BLaER1 treated with 17β-estradiol and CSF1 and Interleukin-3, amounts not matched to agents 10 nM and 100 nM (cell line): ENCODE data around the gene UIMC1.

Source experiments
- H3K27ac ChIP-seq, 11 experiments: shearing (Covaris generic); formaldehyde crosslinking; 2 replicates each; pipeline ENCODE4 v1.8.1; 2022
- H3K27me3 ChIP-seq, 11 experiments: shearing (Covaris generic); formaldehyde crosslinking; 2 replicates each; pipeline ENCODE4 v1.8.1; 2022
- H3K36me3 ChIP-seq, 11 experiments: shearing (Covaris generic); formaldehyde crosslinking; 2 replicates each; pipeline ENCODE4 v1.8.1; 2022
- H3K4me1 ChIP-seq, 10 experiments: shearing (Covaris generic); formaldehyde crosslinking; 2 replicates each; pipeline ENCODE4 v1.8.1; 2022
- H3K4me2 ChIP-seq, 11 experiments: shearing (Covaris generic); formaldehyde crosslinking; 2 replicates each; pipeline ENCODE4 v1.8.1; 2022
- H3K4me3 ChIP-seq, 10 experiments: shearing (Covaris generic); formaldehyde crosslinking; 2 replicates each; pipeline ENCODE4 v1.8.1; 2022
- H3K9ac ChIP-seq, 11 experiments: shearing (Covaris generic); formaldehyde crosslinking; 2 replicates each; pipeline ENCODE4 v1.8.1; 2022
- H3K9me3 ChIP-seq, 11 experiments: shearing (Covaris generic); formaldehyde crosslinking; replicated peaks in 1 of 11; 2 replicates each; pipeline ENCODE4 v1.8.1; 2022
- H4K20me1 ChIP-seq, 11 experiments: shearing (Covaris generic); formaldehyde crosslinking; 2 replicates each; pipeline ENCODE4 v1.8.1; 2022
- Cebpa-rat ChIP-seq, 11 experiments: shearing (Covaris generic); IDR thresholded peaks; 2 replicates each; pipeline ENCODE4 v1.8.1; 2022

The UIMC1 gene

GRCh38 chr5:176868126-176868525 lies 138.5 kb downstream of the UIMC1 start:
- no peak overlapping the region for H3K4me3 ChIP-seq
- peaks cover 1 to 12% (median 7%) of the 10 kb centered on the region in 10 experiments; a peak in 17 of 20 replicates for H3K4me1 ChIP-seq
- H4K20me1 ChIP-seq: peaks cover 0 to 41% (median 26%) of the 10 kb centered on the region in 11 experiments; a peak in 15 of 22 replicates
- TF ChIP-seq Cebpa-rat (IDR thresholded peaks at IDR 0.05): no peak
- no peak overlapping the region for H3K27ac ChIP-seq
- H3K9me3 ChIP-seq: peaks cover 27 to 41% (median 37%) of the 10 kb centered on the region in 11 experiments
- no peak overlapping the region for H3K9ac ChIP-seq
- peaks cover 45 to 67% (median 61%) of the 10 kb centered on the region in 11 experiments for H3K27me3 ChIP-seq
- H3K36me3 ChIP-seq: no peaks in the 10 kb centered on the region
- no peak overlapping the region for H3K4me2 ChIP-seq

GRCh38 chr5:176866707-176867310 lies 139.8 kb downstream of the UIMC1 start:
- peaks cover 58 to 81% (median 74%) of the 10 kb centered on the region in 11 experiments for H3K27me3 ChIP-seq
- H3K36me3 ChIP-seq: no peaks in the 10 kb centered on the region
- H3K27ac ChIP-seq: no peak overlapping the region
- peaks cover 18 to 31% (median 28%) of the 10 kb centered on the region in 11 experiments for H3K9me3 ChIP-seq
- no peak for TF ChIP-seq Cebpa-rat (IDR thresholded peaks at IDR 0.05)
- peaks cover 0 to 54% (median 39%) of the 10 kb centered on the region in 11 experiments; a peak in 16 of 22 replicates for H4K20me1 ChIP-seq
- H3K4me3 ChIP-seq: no peak overlapping the region
- H3K9ac ChIP-seq: no peak overlapping the region
- H3K4me2 ChIP-seq: no peak overlapping the region
- peaks cover 15 to 25% (median 19%) of the 10 kb centered on the region in 10 experiments; a peak in 19 of 20 replicates for H3K4me1 ChIP-seq

GRCh38 chr5:176865964-176866363 lies 140.6 kb downstream of the UIMC1 start:
- H3K27ac ChIP-seq: no peak overlapping the region
- H3K36me3 ChIP-seq: no peaks in the 10 kb centered on the region
- peaks cover 0 to 63% (median 39%) of the 10 kb centered on the region in 11 experiments; a peak in 16 of 22 replicates for H4K20me1 ChIP-seq
- no peak overlapping the region for H3K4me3 ChIP-seq
- H3K9ac ChIP-seq: no peak overlapping the region
- no peak overlapping the region for H3K4me2 ChIP-seq
- H3K27me3 ChIP-seq: peaks cover 67 to 89% (median 83%) of the 10 kb centered on the region in 11 experiments
- H3K4me1 ChIP-seq: peaks cover 17 to 29% (median 22%) of the 10 kb centered on the region in 10 experiments; a peak in 19 of 20 replicates
- H3K9me3 ChIP-seq: peaks cover 18 to 31% (median 28%) of the 10 kb centered on the region in 11 experiments
- no peak for TF ChIP-seq Cebpa-rat (IDR thresholded peaks at IDR 0.05)

- peaks cover 9 to 19% (median 16%) of the 10 kb centered on the region in 11 experiments; a peak in 20 of 22 replicates for H3K9me3 ChIP-seq
- TF ChIP-seq Cebpa-rat (IDR thresholded peaks at IDR 0.05): no peak
- no peak overlapping the region for H3K27ac ChIP-seq
- H3K4me2 ChIP-seq: no peak overlapping the region
- no peaks in the 10 kb centered on the region for H3K36me3 ChIP-seq
- H3K9ac ChIP-seq: no peak overlapping the region
- H3K27me3 ChIP-seq: peaks cover 78 to 98% (median 95%) of the 10 kb centered on the region in 11 experiments
- H3K4me3 ChIP-seq: no peak overlapping the region
- peaks cover 10 to 23% (median 18%) of the 10 kb centered on the region in 10 experiments; a peak in 18 of 20 replicates for H3K4me1 ChIP-seq
- H4K20me1 ChIP-seq: peaks cover 0 to 75% (median 39%) of the 10 kb centered on the region in 11 experiments; a peak in 16 of 22 replicates
Measured at GRCh38 chr5:176864755-176865154, 141.8 kb downstream of the UIMC1 start.

GRCh38 chr5:176863765-176864098 lies 142.8 kb downstream of the UIMC1 start:
- Histone ChIP-seq H4K20me1 (peaks cover 0 to 75% (median 39%) of the 10 kb centered on the region in 11 experiments; a peak in 16 of 22 replicates), H3K4me3 (no peak overlapping the region), H3K27me3 (peaks cover 78 to 94% (median 92%) of the 10 kb centered on the region in 11 experiments), H3K9me3 (peaks cover 0 to 9% (median 6%) of the 10 kb centered on the region in 11 experiments; a peak in 16 of 22 replicates), H3K36me3 (no peaks in the 10 kb centered on the region), H3K9ac (no peak overlapping the region), H3K4me2 (no peak overlapping the region), H3K27ac (no peak overlapping the region), H3K4me1 (peaks cover 10 to 23% (median 18%) of the 10 kb centered on the region in 10 experiments; a peak in 18 of 20 replicates)
- TF ChIP-seq Cebpa-rat (IDR thresholded peaks at IDR 0.05): no peak

GRCh38 chr5:176863041-176863764 lies 143.4 kb downstream of the UIMC1 start:
- Histone ChIP-seq H3K9ac (no peak overlapping the region), H3K36me3 (no peaks in the 10 kb centered on the region), H3K9me3 (peaks cover 0 to 4% (median under 1%) of the 10 kb centered on the region in 11 experiments; a peak in 10 of 22 replicates), H3K27me3 (peaks cover 78 to 91% (median 90%) of the 10 kb centered on the region in 11 experiments), H3K4me2 (peak overlapping the region; percentile 21 to 73 (median 61); a peak in 21 of 22 replicates), H3K27ac (no peak overlapping the region), H4K20me1 (peaks cover 0 to 75% (median 39%) of the 10 kb centered on the region in 11 experiments; a peak in 16 of 22 replicates), H3K4me1 (peaks cover 10 to 23% (median 18%) of the 10 kb centered on the region in 10 experiments; a peak in 18 of 20 replicates), H3K4me3 (0 out of 20 replicates have a peak overlapping the region, but pooled peaks of 2 of the 10 experiments have one; percentile 7 to 13)
- TF ChIP-seq Cebpa-rat (IDR thresholded peaks at IDR 0.05): no peak

GRCh38 chr5:176862330-176862995 lies 144.1 kb downstream of the UIMC1 start:
- H3K9ac ChIP-seq: no peak overlapping the region
- peak overlapping the region; percentile 21 to 73 (median 61); a peak in 21 of 22 replicates for H3K4me2 ChIP-seq
- no peak overlapping the region for H3K27ac ChIP-seq
- H3K4me3 ChIP-seq: 0 out of 20 replicates have a peak overlapping the region, but pooled peaks of 2 of the 10 experiments have one; percentile 7 to 13
- no peak for TF ChIP-seq Cebpa-rat (IDR thresholded peaks at IDR 0.05)
- H3K4me1 ChIP-seq: peaks cover 10 to 23% (median 18%) of the 10 kb centered on the region in 10 experiments; a peak in 18 of 20 replicates
- H3K36me3 ChIP-seq: no peaks in the 10 kb centered on the region
- peaks cover 80 to 91% (median 90%) of the 10 kb centered on the region in 11 experiments for H3K27me3 ChIP-seq
- H3K9me3 ChIP-seq: no peaks in the 10 kb centered on the region
- H4K20me1 ChIP-seq: peaks cover 0 to 76% (median 38%) of the 10 kb centered on the region in 11 experiments; a peak in 16 of 22 replicates

- Histone ChIP-seq H3K27me3 (peaks cover 77 to 91% (median 87%) of the 10 kb centered on the region in 11 experiments), H3K36me3 (no peaks in the 10 kb centered on the region), H4K20me1 (peaks cover 0 to 75% (median 38%) of the 10 kb centered on the region in 11 experiments; a peak in 16 of 22 replicates)
Measured at GRCh38 chr5:176861276-176861675, 145.3 kb downstream of the UIMC1 start.

More at GRCh38 chr5:176861276-176861675, 145.3 kb downstream of the UIMC1 start:
- Histone ChIP-seq H3K4me2 (peak overlapping the region in 2 of 11 experiments; percentile 62 to 73; a peak in 2 of 22 replicates), H3K9me3 (no peaks in the 10 kb centered on the region), H3K27ac (no peak overlapping the region), H3K9ac (no peak overlapping the region), H3K4me3 (no peak overlapping the region), H3K4me1 (peaks cover 10 to 23% (median 18%) of the 10 kb centered on the region in 10 experiments; a peak in 18 of 20 replicates)
- no peak for TF ChIP-seq Cebpa-rat (IDR thresholded peaks at IDR 0.05)
